HepG2 (cell line): Measurements from ENCODE around the gene COCH. TPM values are rescaled to one million over a fixed set of nuclear protein-coding genes. Genes with fewer than 3 reads are reported as not detected.

ENCODE experiments used
- AHDC1 ChIP-seq: sonication (generic); formaldehyde crosslinking; IDR thresholded peaks from 2 replicates; pipeline ENCODE4 v1.5.1; 2020; ENCODE audit warnings: mild to moderate bottlenecking, missing genetic modification reagents, borderline replicate concordance
- CENPT ChIP-seq: sonication (generic); formaldehyde crosslinking; IDR thresholded peaks from 2 replicates; pipeline ENCODE4 v1.8.0; 2022; ENCODE audit warnings: low read depth, mild to moderate bottlenecking, moderate library complexity, missing genetic modification reagents
- DDIT3 ChIP-seq: sonication (generic); formaldehyde crosslinking; IDR thresholded peaks from 2 replicates; pipeline ENCODE4 v1.4.0; 2020; ENCODE audit warnings: mild to moderate bottlenecking, missing genetic modification reagents
- EP300 ChIP-seq, 3 experiments: sonication (generic) in 1 of 3; formaldehyde crosslinking in 1 of 3; IDR thresholded peaks; 2 replicates each; pipeline versions ENCODE4 v1.5.1 to v1.6.1; 2011 to 2020; ENCODE audit warnings: low read depth in 2 of 3, low read length in 2 of 3, borderline replicate concordance in 1 of 3, improper control_type of control experiment in 1 of 3, mild to moderate bottlenecking in 1 of 3, missing genetic modification reagents in 1 of 3, moderate library complexity in 1 of 3
- FOXC1 ChIP-seq: sonication (generic); formaldehyde crosslinking; IDR thresholded peaks from 2 replicates; pipeline ENCODE4 v1.8.0; 2022; ENCODE audit warnings: mild to moderate bottlenecking, missing genetic modification reagents, borderline replicate concordance
- GABPB1 ChIP-seq: IDR thresholded peaks from 2 replicates; pipeline ENCODE4 v1.6.1; 2016; ENCODE audit warnings: mild to moderate bottlenecking, missing genetic modification reagents, moderate library complexity, missing compliant biosample characterization
- JARID2 ChIP-seq: sonication (generic); formaldehyde crosslinking; IDR thresholded peaks from 2 replicates; pipeline ENCODE4 v1.8.1; 2023; ENCODE audit warnings: missing genetic modification reagents, inconsistent platforms; ENCODE audit not compliant: insufficient replicate concordance
- NAIF1 ChIP-seq: sonication (generic); formaldehyde crosslinking; IDR thresholded peaks from 2 replicates; pipeline ENCODE4 v1.5.0; 2020; ENCODE audit warnings: mild to moderate bottlenecking, missing genetic modification reagents, borderline replicate concordance
- PHF20 ChIP-seq: sonication (generic); formaldehyde crosslinking; IDR thresholded peaks from 2 replicates; pipeline ENCODE4 v1.5.0; 2020; ENCODE audit warnings: mild to moderate bottlenecking, missing genetic modification reagents
- PRDM15 ChIP-seq: sonication (generic); formaldehyde crosslinking; IDR thresholded peaks from 2 replicates; pipeline ENCODE4 v1.4.0; 2020; ENCODE audit warnings: missing genetic modification reagents
- SMC3 ChIP-seq: IDR thresholded peaks from 2 replicates; pipeline ENCODE4 v1.6.1; 2011; ENCODE audit warnings: low read length, improper control_type of control experiment
- THAP8 ChIP-seq: sonication (generic); formaldehyde crosslinking; IDR thresholded peaks from 2 replicates; pipeline ENCODE4 v1.5.1; 2020; ENCODE audit warnings: missing genetic modification reagents, mild to moderate bottlenecking, borderline replicate concordance
- ZFP36L1 ChIP-seq: sonication (generic); formaldehyde crosslinking; IDR thresholded peaks from 2 replicates; pipeline ENCODE4 v1.8.0; 2022; ENCODE audit warnings: mild to moderate bottlenecking, missing genetic modification reagents, moderate library complexity
- ZNF503 ChIP-seq: sonication (generic); formaldehyde crosslinking; IDR thresholded peaks from 2 replicates; pipeline ENCODE4 v1.4.0; 2020; ENCODE audit warnings: missing genetic modification reagents
- ZNF510 ChIP-seq: sonication (generic); formaldehyde crosslinking; IDR thresholded peaks from 2 replicates; pipeline ENCODE4 v1.4.0; 2020; ENCODE audit warnings: low read depth, mild to moderate bottlenecking, missing genetic modification reagents
- polyA plus RNA-seq, 8 experiments: library from polyadenylated mRNA; depleted of rRNA in 3 of 8; stranded (reverse) in 7 of 8; unstranded in 1 of 8; fragments of >200 nt; fragmentation: Illumina TruSeq in 4 of 8; extraction: Trizol in 4 of 8; gene quantifications; 2 replicates each; pipeline versions ENCODE4 v1.2.1 to v1.2.3, GENCODE V29; 2011 to 2016; ENCODE audit warnings: low read depth in 4 of 8, missing spikeins in 1 of 8, mixed read lengths in 1 of 8; ENCODE audit not compliant: insufficient read depth in 1 of 8
- total RNA-seq, 5 experiments: library from RNA; depleted of rRNA; stranded (reverse); fragments of >200 nt; fragmentation: Illumina TruSeq; extraction: Trizol; gene quantifications; 2 replicates each; pipeline ENCODE4 v1.2.3, GENCODE V29; 2016; ENCODE audit warnings: low read depth in 1 of 5

The COCH gene
- total and polyA plus RNA-seq, 2 of the 13 experiments (the other 11 are each of a cell fraction or from before 2014, with no cell fraction given) = 78.2 to 79.3 TPM

- TF ChIP-seq AHDC1 (CRISPR knock-in tag) (no peak), CENPT (CRISPR knock-in tag) (no peak), JARID2 (CRISPR knock-in tag) (no peak), ZFP36L1 (CRISPR knock-in tag) (no peak), FOXC1 (no peak), GABPB1 (CRISPR knock-in tag) (no peak), THAP8 (no peak), EP300 (IDR thresholded peaks at IDR 0.05; ENCODE audit: low read depth in 2 of 2, low read length in 2 of 2) (peak in 1 of 2 experiments; percentile 29; a peak in 1 of 4 replicates), EP300 (CRISPR knock-in tag; IDR thresholded peaks at IDR 0.05; ENCODE audit: borderline replicate concordance) (no peak), PRDM15 (no peak), ZNF510 (no peak), NAIF1 (no peak), ZNF503 (CRISPR knock-in tag) (no peak), DDIT3 (CRISPR knock-in tag) (no peak), SMC3 (no peak), PHF20 (CRISPR knock-in tag) (no peak)
Measured at GRCh38 chr14:30855345-30856037, 18.9 kb upstream of the COCH start (continued).
